HCT116 (cell line): ENCODE data around the gene NDUFS5. TPM values are rescaled to one million over a fixed set of nuclear protein-coding genes. Genes with fewer than 3 reads are reported as not detected.
"Not testable (repeated sequence)": the region's sequence is repeated elsewhere in the genome, so short reads cannot be mapped to it uniquely, and the experiment has no call there.

Experiments
- ATAC-seq: fragments of 200-7000 bp; cut with Tn5 transposase; 2 replicates; pipeline ENCODE4 v1.9.1; 2020; ENCODE audit warnings: mild to moderate bottlenecking, moderate library complexity
- BruUV-seq: library from RNA; stranded (reverse); fragments of 400-500 nt; replicated peaks from 2 replicates; lab custom pipeline; 2021; lab: Mats Ljungman, UMichigan
- CTCF ChIA-PET: fragments of 300-600 bp; sonication (Branson Sonifier 250); formaldehyde crosslinking; loops from one replicate; lab custom pipeline; 2021; ENCODE audit warnings: antibody characterized with exemption; lab: Charles Lee
- POLR2A ChIA-PET: fragments of 300-600, 350-600 bp; sonication (Branson Sonifier 250); formaldehyde crosslinking; loops from one replicate; lab custom pipeline; 2021; ENCODE audit warnings: antibody characterized with exemption; lab: Charles Lee
- RAD21 ChIA-PET, 2 experiments: fragments of 300-600 bp; sonication (Branson Sonifier 250); formaldehyde crosslinking; loops; one replicate each; lab custom pipeline; 2023; ENCODE audit warnings: low total read pairs in 2 of 2; ENCODE audit not compliant: uncharacterized antibody in 2 of 2, unreplicated experiment in 2 of 2, low non-redundant PET in 1 of 2; lab: Charles Lee
- DNase-seq: peaks from one replicate; pipeline ENCODE4 v3.0.0-alpha.2; 2010; ENCODE audit warnings: low read depth, low spot score
- H2AFZ ChIP-seq: fragments of 200-600 bp; shearing (Covaris generic), sonication (generic); 2 replicates; pipeline ENCODE4 v1.6.1; 2017; ENCODE audit warnings: low read depth, mixed run types, mixed read lengths, antibody characterized with exemption, low read length; ENCODE audit not compliant: poor library complexity, severe bottlenecking
- H3K27ac ChIP-seq: 2 replicates; pipeline ENCODE4 v1.5.1; 2012; ENCODE audit warnings: low read depth, low read length
- H3K27me3 ChIP-seq: fragments of 200-600 bp; sonication (generic); 2 replicates; pipeline ENCODE4 v1.6.1; 2016; ENCODE audit warnings: mixed run types, low read length, mixed read lengths; ENCODE audit not compliant: insufficient read depth
- H3K36me3 ChIP-seq, 2 experiments: fragments of 200-500 bp in 1 of 2; fragments of 200-600 bp in 1 of 2; sonication (Bioruptor generic) in 1 of 2; sonication (generic) in 1 of 2; 2 replicates each; pipeline versions ENCODE4 v1.5.1 to v1.6.1; 2014 to 2016; ENCODE audit warnings: low read length in 2 of 2, inconsistent platforms in 1 of 2, mixed read lengths in 1 of 2, mixed run types in 1 of 2; ENCODE audit not compliant: insufficient read depth in 2 of 2, control insufficient read depth in 1 of 2
- H3K4me1 ChIP-seq, 2 experiments: fragments of 200-600 bp in 1 of 2; sonication (generic) in 1 of 2; 2 replicates each; pipeline versions ENCODE4 v1.5.1 to v1.6.1; 2012 to 2017; ENCODE audit warnings: low read length in 2 of 2, inconsistent platforms in 1 of 2, mild to moderate bottlenecking in 1 of 2, mixed read lengths in 1 of 2, mixed run types in 1 of 2, moderate library complexity in 1 of 2; ENCODE audit not compliant: insufficient read depth in 2 of 2, control insufficient read depth in 1 of 2
- H3K4me2 ChIP-seq: fragments of 200-600 bp; sonication (generic); 2 replicates; pipeline ENCODE4 v1.6.1; 2017; ENCODE audit warnings: mixed run types, low read length, mixed read lengths
- H3K4me3 ChIP-seq, 2 experiments: fragments of 200-600 bp in 1 of 2; sonication (generic) in 1 of 2; replicated peaks in 1 of 2; 2 replicates each; pipeline ENCODE4 v1.5.1; 2011 to 2016; ENCODE audit warnings: low read length in 2 of 2, control low read depth in 1 of 2, low read depth in 1 of 2, mild to moderate bottlenecking in 1 of 2, mixed read lengths in 1 of 2, mixed run types in 1 of 2
- H3K79me2 ChIP-seq: fragments of 200-600 bp; sonication (generic); 2 replicates; pipeline ENCODE4 v1.6.1; 2017; ENCODE audit warnings: mild to moderate bottlenecking, mixed run types, low read length, moderate library complexity, mixed read lengths; ENCODE audit not compliant: insufficient read depth
- H3K9ac ChIP-seq: fragments of 200-600 bp; sonication (generic); 2 replicates; pipeline ENCODE4 v1.6.1; 2016; ENCODE audit warnings: low read length, mixed read lengths
- H3K9me2 ChIP-seq: fragments of 200-600 bp; sonication (generic), shearing (Covaris generic); 2 replicates; pipeline ENCODE4 v1.6.1; 2017; ENCODE audit warnings: mixed run types, mild to moderate bottlenecking, moderate library complexity; ENCODE audit not compliant: insufficient read depth
- H3K9me3 ChIP-seq, 2 experiments: fragments of 200-500 bp in 1 of 2; fragments of 200-600 bp in 1 of 2; sonication (Bioruptor generic) in 1 of 2; sonication (generic) in 1 of 2; 2 replicates each; pipeline ENCODE4 v1.6.1; 2014 to 2017; ENCODE audit warnings: low read length in 2 of 2, mixed read lengths in 2 of 2, inconsistent platforms in 1 of 2, low read depth in 1 of 2, mild to moderate bottlenecking in 1 of 2, mixed run types in 1 of 2, moderate library complexity in 1 of 2; ENCODE audit not compliant: control insufficient read depth in 1 of 2, insufficient read depth in 1 of 2
- H4K20me1 ChIP-seq: fragments of 200-600 bp; sonication (generic), shearing (Covaris generic); 2 replicates; pipeline ENCODE4 v1.6.1; 2017; ENCODE audit warnings: mixed run types, mild to moderate bottlenecking, moderate library complexity; ENCODE audit not compliant: insufficient read depth
- FOSL1 ChIP-seq: IDR thresholded peaks from 2 replicates; pipeline ENCODE4 v1.6.1; 2012; ENCODE audit warnings: low read depth
- ZFX ChIP-seq: fragments of 450-650 bp; IDR thresholded peaks from 2 replicates; pipeline ENCODE4 v1.6.1; 2017
- intact Hi-C: fragments of 100-400 bp; cut with micrococcal nuclease; formaldehyde crosslinking; loops from 2 replicates; pipeline ENCODE4 v1.10.0; 2022
- total RNA-seq: library from RNA; stranded (reverse); gene quantifications from one replicate; pipeline ENCODE4 v1.2.1, GENCODE V29; 2021; ENCODE audit not compliant: unreplicated experiment
- TF ChIP-seq, protein P1 (sequence below): IDR thresholded peaks from 2 replicates; pipeline ENCODE4 v1.6.1; 2011; ENCODE audit warnings: mild to moderate bottlenecking, low read length, moderate library complexity; ENCODE audit not compliant: insufficient replicate concordance; ENCODE audit errors: extremely low read depth

Gene NDUFS5
- total RNA-seq, 1 experiment from 2014 or later = 263 TPM

DNA sequence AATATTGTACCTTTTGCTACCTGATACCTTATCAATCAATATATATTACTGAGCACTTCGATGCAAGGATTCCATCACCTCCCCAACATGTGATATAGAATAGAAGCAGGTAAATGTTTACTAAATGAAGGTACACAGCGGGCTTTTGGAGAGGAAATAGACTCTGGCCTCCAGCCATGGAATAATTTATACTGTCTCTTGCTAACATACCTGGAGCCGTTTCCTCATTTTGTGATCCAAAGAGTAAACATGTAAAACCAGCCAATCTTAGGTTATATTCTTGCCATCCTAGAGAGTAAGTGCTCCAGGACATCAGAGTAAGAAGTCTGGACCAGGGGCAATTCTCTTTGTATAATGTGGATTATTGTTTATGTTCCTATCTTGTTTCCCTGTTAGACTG lies 39.4 kb downstream of the NDUFS5 start (continued):
- TF ChIP-seq, protein P1, sequence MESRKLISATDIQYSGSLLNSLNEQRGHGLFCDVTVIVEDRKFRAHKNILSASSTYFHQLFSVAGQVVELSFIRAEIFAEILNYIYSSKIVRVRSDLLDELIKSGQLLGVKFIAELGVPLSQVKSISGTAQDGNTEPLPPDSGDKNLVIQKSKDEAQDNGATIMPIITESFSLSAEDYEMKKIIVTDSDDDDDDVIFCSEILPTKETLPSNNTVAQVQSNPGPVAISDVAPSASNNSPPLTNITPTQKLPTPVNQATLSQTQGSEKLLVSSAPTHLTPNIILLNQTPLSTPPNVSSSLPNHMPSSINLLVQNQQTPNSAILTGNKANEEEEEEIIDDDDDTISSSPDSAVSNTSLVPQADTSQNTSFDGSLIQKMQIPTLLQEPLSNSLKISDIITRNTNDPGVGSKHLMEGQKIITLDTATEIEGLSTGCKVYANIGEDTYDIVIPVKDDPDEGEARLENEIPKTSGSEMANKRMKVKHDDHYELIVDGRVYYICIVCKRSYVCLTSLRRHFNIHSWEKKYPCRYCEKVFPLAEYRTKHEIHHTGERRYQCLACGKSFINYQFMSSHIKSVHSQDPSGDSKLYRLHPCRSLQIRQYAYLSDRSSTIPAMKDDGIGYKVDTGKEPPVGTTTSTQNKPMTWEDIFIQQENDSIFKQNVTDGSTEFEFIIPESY = no peak
- TF ChIP-seq ZFX (no peak), FOSL1 (no peak)

DNA sequence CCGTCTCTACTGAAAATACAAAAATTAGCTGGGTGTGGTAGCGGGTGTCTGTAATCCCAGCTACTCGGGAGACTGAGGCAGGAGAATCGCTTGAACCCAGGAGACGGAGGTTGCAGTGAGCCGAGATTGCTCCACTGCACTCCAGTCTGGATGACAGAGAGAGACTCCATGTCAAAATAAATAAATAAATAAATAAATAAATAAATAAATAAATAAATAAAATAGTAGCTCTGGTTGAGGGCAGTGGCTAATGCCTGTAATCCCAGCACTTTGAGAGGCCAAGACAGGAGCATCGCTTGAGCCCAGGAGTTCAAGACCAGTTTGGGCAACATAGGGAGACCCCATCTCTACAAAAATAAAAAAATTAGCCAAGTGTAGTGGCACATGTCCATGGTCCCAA lies 42.1 kb downstream of the NDUFS5 start:
- H3K4me1 ChIP-seq, intact Hi-C loops, H3K79me2 ChIP-seq, H3K9me3 ChIP-seq, H3K27me3 ChIP-seq, CTCF ChIA-PET, H3K4me3 ChIP-seq, H3K9me2 ChIP-seq, RAD21 ChIA-PET, H3K27ac ChIP-seq, BruUV-seq, H3K4me2 ChIP-seq, ATAC-seq, POLR2A ChIA-PET, H4K20me1 ChIP-seq, H2AFZ ChIP-seq, DNase-seq, H3K9ac ChIP-seq, H3K36me3 ChIP-seq: not testable (repeated sequence)

- intact Hi-C loops, H3K4me3 ChIP-seq, H4K20me1 ChIP-seq, H3K9ac ChIP-seq, H3K27ac ChIP-seq, ATAC-seq, H2AFZ ChIP-seq, BruUV-seq, H3K9me2 ChIP-seq, CTCF ChIA-PET, H3K79me2 ChIP-seq, H3K36me3 ChIP-seq, RAD21 ChIA-PET, H3K9me3 ChIP-seq, H3K4me2 ChIP-seq, DNase-seq, POLR2A ChIA-PET, H3K27me3 ChIP-seq: not testable (repeated sequence)
- H3K4me1 ChIP-seq = peaks cover 8 to 12% of the 10 kb centered on the region in 2 experiments
Measured at GRCh38 chr1:39071557-39071956, 45.4 kb downstream of the NDUFS5 start.
